Measurements from ENCODE around the gene EGFL7.
A peak's percentile ranks its signal among the peaks of the same experiment; 100 is the strongest.
"Not testable (repeated sequence)": the region's sequence is repeated elsewhere in the genome, so short reads cannot be mapped to it uniquely, and the experiment has no call there.

Gene EGFL7

GRCh38 chr9:136710543-136710942 lies 47.8 kb downstream of the EGFL7 start:
- Histone ChIP-seq H3K9me3 (ENCODE audit: low read length) (peaks cover 6% of the 10 kb centered on the region), H3K36me3 (ENCODE audit: insufficient read depth, low read length) (no peaks in the 10 kb centered on the region), H3K27me3 (ENCODE audit: insufficient read depth, low read length) (peaks cover 9% of the 10 kb centered on the region), H3K4me1 (ENCODE audit: insufficient read depth, low read length) (peaks cover 20% of the 10 kb centered on the region), H3K4me3 (ENCODE audit: low read length) (no peak overlapping the region), H2AFZ (ENCODE audit: low read depth, low read length) (no peak overlapping the region)

- not testable (repeated sequence) for H3K4me3 ChIP-seq (ENCODE audit: low read length); H3K27me3 ChIP-seq (ENCODE audit: insufficient read depth, low read length); H2AFZ ChIP-seq (ENCODE audit: low read depth, low read length); H3K36me3 ChIP-seq (ENCODE audit: insufficient read depth, low read length); H3K9me3 ChIP-seq (ENCODE audit: low read length)
- H3K4me1 ChIP-seq (ENCODE audit: insufficient read depth, low read length): peaks cover 20% of the 10 kb centered on the region
These were observed 48.5 kb downstream of the EGFL7 start for GRCh38 chr9:136711219-136711648.

- Histone ChIP-seq H3K27me3 (ENCODE audit: insufficient read depth, low read length) (peaks cover 9% of the 10 kb centered on the region), H3K4me1 (ENCODE audit: insufficient read depth, low read length) (peaks cover 20% of the 10 kb centered on the region), H2AFZ (ENCODE audit: low read depth, low read length) (peak within 1 kb of the TSS; percentile 80), H3K36me3 (ENCODE audit: insufficient read depth, low read length) (peaks cover 6% of the 10 kb centered on the region), H3K4me3 (ENCODE audit: low read length) (peak within 1 kb of the TSS; percentile 94), H3K9me3 (ENCODE audit: low read length) (peaks cover 6% of the 10 kb centered on the region)
These were observed 49.3 kb downstream of the EGFL7 start, which contains the start of gene DIPK1B for GRCh38 chr9:136711751-136712689. Gene DIPK1B, plus strand, starts transcription at chr9:136712572. Its CDS starts 94 bp downstream, at chr9:136712666.

- peaks cover 9% of the 10 kb centered on the region for H3K27me3 ChIP-seq (ENCODE audit: insufficient read depth, low read length)
- H2AFZ ChIP-seq (ENCODE audit: low read depth, low read length): no peak overlapping the region
- peaks cover 20% of the 10 kb centered on the region for H3K4me1 ChIP-seq (ENCODE audit: insufficient read depth, low read length)
- H3K4me3 ChIP-seq (ENCODE audit: low read length): peak overlapping the region; percentile 94
- peaks cover 6% of the 10 kb centered on the region for H3K36me3 ChIP-seq (ENCODE audit: insufficient read depth, low read length)
- H3K9me3 ChIP-seq (ENCODE audit: low read length): peaks cover 3% of the 10 kb centered on the region
These were observed 50.2 kb downstream of the EGFL7 start for GRCh38 chr9:136712690-136713544.

GRCh38 chr9:136713550-136713949 lies 50.8 kb downstream of the EGFL7 start:
- peaks cover 6% of the 10 kb centered on the region for H3K36me3 ChIP-seq (ENCODE audit: insufficient read depth, low read length)
- peak overlapping the region; percentile 94 for H3K4me3 ChIP-seq (ENCODE audit: low read length)
- H3K9me3 ChIP-seq (ENCODE audit: low read length): no peaks in the 10 kb centered on the region
- H3K27me3 ChIP-seq (ENCODE audit: insufficient read depth, low read length): peaks cover 9% of the 10 kb centered on the region
- H3K4me1 ChIP-seq (ENCODE audit: insufficient read depth, low read length): peaks cover 20% of the 10 kb centered on the region
- no peak overlapping the region for H2AFZ ChIP-seq (ENCODE audit: low read depth, low read length)

GRCh38 chr9:136714096-136714892 lies 51.6 kb downstream of the EGFL7 start:
- Histone ChIP-seq H2AFZ (ENCODE audit: low read depth, low read length) (no peak overlapping the region), H3K27me3 (ENCODE audit: insufficient read depth, low read length) (peaks cover 8% of the 10 kb centered on the region), H3K36me3 (ENCODE audit: insufficient read depth, low read length) (peaks cover 6% of the 10 kb centered on the region), H3K4me1 (ENCODE audit: insufficient read depth, low read length) (peaks cover 23% of the 10 kb centered on the region), H3K9me3 (ENCODE audit: low read length) (no peaks in the 10 kb centered on the region), H3K4me3 (ENCODE audit: low read length) (peak overlapping the region; percentile 94)

DNA sequence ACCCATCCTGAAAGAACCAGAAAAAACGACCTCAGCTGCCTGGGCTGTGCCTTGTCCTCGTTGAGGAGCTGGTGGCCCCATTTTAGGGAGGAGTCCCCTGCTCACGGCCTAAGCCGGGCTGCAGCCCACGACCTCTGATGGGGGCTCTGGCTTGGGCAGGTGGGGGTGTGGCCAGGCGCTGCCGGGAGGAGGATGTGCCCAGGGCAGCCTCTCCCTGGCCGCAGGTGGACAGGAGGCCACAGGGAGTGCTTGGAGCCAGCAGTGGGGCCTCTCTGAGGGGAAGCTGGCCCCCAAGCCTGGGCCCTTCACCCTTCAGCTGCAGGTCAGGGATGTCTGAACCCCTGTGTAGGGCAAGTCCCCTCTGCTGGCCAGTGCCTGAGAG lies 52.2 kb downstream of the EGFL7 start:
- peaks cover 2% of the 10 kb centered on the region for H3K27me3 ChIP-seq (ENCODE audit: insufficient read depth, low read length)
- no peak overlapping the region for H2AFZ ChIP-seq (ENCODE audit: low read depth, low read length)
- no peak overlapping the region for H3K4me3 ChIP-seq (ENCODE audit: low read length)
- peaks cover 29% of the 10 kb centered on the region for H3K4me1 ChIP-seq (ENCODE audit: insufficient read depth, low read length)
- peaks cover 6% of the 10 kb centered on the region for H3K36me3 ChIP-seq (ENCODE audit: insufficient read depth, low read length)
- no peaks in the 10 kb centered on the region for H3K9me3 ChIP-seq (ENCODE audit: low read length)

DNA sequence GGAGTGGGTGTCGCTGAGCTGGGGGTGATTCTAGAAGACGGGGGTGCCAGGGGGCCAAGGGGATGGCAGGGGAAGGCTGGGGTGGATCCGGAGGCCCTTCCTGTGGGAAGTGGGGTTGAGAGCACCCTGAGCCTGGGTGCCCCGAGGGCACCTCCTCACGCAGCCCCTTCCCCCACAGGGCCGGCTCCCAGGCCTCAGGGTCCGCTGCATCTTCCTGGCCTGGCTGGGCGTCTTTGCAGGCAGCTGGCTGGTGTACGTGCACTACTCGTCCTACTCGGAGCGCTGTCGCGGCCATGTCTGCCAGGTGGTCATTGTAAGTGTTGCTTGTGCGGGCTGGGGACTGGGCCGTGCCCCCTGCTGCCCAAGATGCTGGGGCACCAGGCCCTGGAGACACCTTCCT lies 54.7 kb downstream of the EGFL7 start:
- Histone ChIP-seq H2AFZ (ENCODE audit: low read depth, low read length) (no peak overlapping the region), H3K4me3 (ENCODE audit: low read length) (no peak overlapping the region), H3K4me1 (ENCODE audit: insufficient read depth, low read length) (peaks cover 46% of the 10 kb centered on the region), H3K9me3 (ENCODE audit: low read length) (no peaks in the 10 kb centered on the region), H3K27me3 (ENCODE audit: insufficient read depth, low read length) (no peaks in the 10 kb centered on the region), H3K36me3 (ENCODE audit: insufficient read depth, low read length) (peaks cover 15% of the 10 kb centered on the region)

GRCh38 chr9:136718345-136719194 lies 55.9 kb downstream of the EGFL7 start:
- Histone ChIP-seq H3K9me3 (ENCODE audit: low read length) (no peaks in the 10 kb centered on the region), H2AFZ (ENCODE audit: low read depth, low read length) (no peak overlapping the region), H3K4me3 (ENCODE audit: low read length) (no peak overlapping the region), H3K27me3 (ENCODE audit: insufficient read depth, low read length) (no peaks in the 10 kb centered on the region), H3K4me1 (ENCODE audit: insufficient read depth, low read length) (peaks cover 40% of the 10 kb centered on the region), H3K36me3 (ENCODE audit: insufficient read depth, low read length) (peaks cover 27% of the 10 kb centered on the region)

- Histone ChIP-seq H3K4me3 (ENCODE audit: low read length) (no peak overlapping the region), H2AFZ (ENCODE audit: low read depth, low read length) (no peak overlapping the region)
These were observed 56.6 kb downstream of the EGFL7 start for GRCh38 chr9:136719195-136719880.

GRCh38 chr9:136720251-136720897 lies 57.7 kb downstream of the EGFL7 start:
- Histone ChIP-seq H3K4me3 (ENCODE audit: low read length) (peak overlapping the region; percentile 26), H3K27me3 (ENCODE audit: insufficient read depth, low read length) (no peaks in the 10 kb centered on the region), H3K9me3 (ENCODE audit: low read length) (no peaks in the 10 kb centered on the region), H3K4me1 (ENCODE audit: insufficient read depth, low read length) (peaks cover 31% of the 10 kb centered on the region), H2AFZ (ENCODE audit: low read depth, low read length) (no peak overlapping the region), H3K36me3 (ENCODE audit: insufficient read depth, low read length) (peaks cover 42% of the 10 kb centered on the region)

More at GRCh38 chr9:136719195-136719880, 56.6 kb downstream of the EGFL7 start:
- H3K4me1 ChIP-seq (ENCODE audit: insufficient read depth, low read length): peaks cover 32% of the 10 kb centered on the region
- H3K9me3 ChIP-seq (ENCODE audit: low read length): no peaks in the 10 kb centered on the region
- H3K27me3 ChIP-seq (ENCODE audit: insufficient read depth, low read length): no peaks in the 10 kb centered on the region
- H3K36me3 ChIP-seq (ENCODE audit: insufficient read depth, low read length): peaks cover 35% of the 10 kb centered on the region
